ENCODE data around the gene CELF3.

DNA sequence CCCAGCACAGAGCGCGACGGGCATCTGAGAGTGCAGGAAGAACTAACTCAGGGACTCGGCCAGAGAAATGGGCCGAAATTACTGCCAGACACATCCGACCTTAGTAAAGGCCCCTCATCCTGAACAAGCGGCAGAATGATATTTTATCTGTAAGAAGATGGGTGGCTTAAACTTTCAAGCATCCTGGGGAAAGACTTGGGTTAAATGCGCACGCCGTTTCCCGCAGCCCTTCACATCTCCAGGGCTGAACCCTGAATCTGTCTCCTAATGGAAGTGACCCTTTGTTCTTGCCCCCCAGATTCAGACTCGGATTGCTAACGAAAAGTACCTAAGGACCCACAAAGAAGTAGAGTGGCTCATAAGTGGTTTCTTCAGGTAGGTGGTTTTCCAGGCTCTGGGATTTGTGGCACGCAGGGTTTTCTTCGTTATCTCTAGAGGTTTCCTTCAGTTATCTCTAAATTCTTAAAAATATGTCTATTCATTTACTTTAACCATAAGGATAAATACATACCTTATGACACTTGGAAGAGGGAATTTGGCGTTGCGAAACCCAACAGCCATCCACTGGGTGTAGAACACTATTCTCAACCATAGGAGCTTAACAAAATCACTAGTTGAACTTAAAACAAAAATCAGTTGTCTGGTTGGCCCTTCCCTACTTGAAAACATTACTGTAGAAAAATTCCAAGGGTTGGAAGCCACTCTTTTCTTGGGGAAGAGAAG lies 5.3 kb upstream of the CELF3 start:
- TF ChIP-seq, protein P1, sequence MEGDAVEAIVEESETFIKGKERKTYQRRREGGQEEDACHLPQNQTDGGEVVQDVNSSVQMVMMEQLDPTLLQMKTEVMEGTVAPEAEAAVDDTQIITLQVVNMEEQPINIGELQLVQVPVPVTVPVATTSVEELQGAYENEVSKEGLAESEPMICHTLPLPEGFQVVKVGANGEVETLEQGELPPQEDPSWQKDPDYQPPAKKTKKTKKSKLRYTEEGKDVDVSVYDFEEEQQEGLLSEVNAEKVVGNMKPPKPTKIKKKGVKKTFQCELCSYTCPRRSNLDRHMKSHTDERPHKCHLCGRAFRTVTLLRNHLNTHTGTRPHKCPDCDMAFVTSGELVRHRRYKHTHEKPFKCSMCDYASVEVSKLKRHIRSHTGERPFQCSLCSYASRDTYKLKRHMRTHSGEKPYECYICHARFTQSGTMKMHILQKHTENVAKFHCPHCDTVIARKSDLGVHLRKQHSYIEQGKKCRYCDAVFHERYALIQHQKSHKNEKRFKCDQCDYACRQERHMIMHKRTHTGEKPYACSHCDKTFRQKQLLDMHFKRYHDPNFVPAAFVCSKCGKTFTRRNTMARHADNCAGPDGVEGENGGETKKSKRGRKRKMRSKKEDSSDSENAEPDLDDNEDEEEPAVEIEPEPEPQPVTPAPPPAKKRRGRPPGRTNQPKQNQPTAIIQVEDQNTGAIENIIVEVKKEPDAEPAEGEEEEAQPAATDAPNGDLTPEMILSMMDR (IDR thresholded peaks at IDR 0.05), result no peak
- TF ChIP-seq POLR2A (IDR thresholded peaks at IDR 0.05), result no peak

Measured in right lobe of liver (tissue), 4 donors.